NCI-H1092 treated with DMSO at 0.1 percent for 48 hours (cell line): ENCODE data around the gene SERP2.

ENCODE experiments used
- DNase-seq: peaks from one replicate; lab custom pipeline; 2025; lab: John Stamatoyannopoulos, UW

Gene SERP2

DNA sequence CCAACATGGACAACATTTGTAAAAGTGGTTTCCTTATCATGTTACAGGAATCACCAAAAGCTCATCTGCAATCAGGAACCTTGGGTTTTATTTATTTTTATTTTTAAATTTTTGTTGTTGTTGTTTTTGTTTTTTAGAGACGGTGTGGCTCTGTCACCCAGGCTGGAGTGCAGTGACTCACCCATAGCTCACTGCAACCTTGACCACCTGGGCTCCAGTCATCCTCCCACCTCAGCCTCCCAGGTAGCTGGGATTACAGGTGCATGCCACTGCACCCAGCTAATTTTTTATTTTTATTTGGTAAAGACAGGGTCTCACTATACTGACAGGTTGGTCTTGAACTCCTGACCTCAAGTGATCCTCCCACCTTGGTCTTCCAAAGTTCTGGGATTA is 13.6 kb upstream of the SERP2 start:
- DNase-seq, result no peak

DNA sequence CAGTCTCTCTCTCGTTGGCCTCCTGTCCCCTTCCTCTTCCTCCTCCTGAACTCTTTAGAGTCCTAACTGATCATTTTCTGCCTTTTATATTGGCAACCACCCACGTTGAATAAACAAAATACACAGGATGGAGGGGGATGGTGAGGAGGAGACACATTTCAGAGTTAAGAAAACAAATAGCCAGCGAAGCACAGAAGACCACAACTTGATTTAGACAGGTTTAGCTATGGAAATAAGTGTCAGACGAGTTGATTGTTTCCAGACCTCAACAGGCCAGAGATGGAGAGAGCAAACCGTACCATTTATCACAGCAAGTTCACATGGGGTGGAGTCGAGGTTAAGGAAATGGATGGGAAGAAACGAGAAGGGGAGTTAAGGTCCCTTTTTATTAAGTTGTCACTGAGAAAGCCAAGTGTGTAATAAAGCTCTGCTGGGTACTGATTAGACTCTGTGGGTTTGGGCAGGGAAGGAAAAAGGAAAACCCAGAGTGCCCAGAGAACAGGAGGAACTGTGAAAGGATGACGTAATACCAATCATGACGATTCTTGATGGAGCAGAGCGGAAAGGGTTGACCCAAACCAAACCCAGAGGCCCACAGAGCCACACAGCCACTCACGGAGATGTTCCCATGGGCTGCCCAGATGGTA is 11.1 kb upstream of the SERP2 start:
- DNase-seq, result no peak

DNA sequence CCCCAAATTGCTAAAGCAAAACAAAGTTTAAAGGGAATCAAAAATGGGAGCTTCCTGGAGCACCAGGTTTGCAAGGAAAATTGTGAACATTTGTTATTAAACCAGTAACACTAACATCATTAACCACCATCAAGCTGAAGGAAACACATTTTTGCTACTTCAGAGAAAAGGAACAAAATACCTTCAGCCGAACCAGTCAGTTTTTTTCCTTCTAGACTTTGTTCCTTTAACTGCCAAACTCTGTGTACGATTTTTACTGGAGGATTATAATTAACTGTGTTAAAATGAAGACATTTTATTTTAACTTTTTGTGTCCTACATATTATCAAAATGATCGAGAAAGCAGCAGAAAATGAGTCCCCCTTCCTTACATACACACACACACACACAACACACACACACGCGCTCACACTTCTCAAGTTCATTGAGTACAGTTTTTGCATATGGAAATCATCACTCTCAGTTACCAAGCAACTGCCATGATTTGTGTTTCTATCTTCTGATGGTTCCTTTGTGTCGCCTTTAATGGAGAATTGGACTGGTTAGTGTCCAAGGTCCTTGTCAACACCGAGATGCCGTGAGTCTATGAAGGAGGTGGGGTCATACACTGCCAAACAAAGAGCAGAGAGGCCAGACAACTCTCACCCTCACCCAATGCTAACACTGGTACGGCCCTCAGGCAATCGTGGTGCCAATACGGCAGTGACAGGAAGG is 9.8 kb upstream of the SERP2 start:
- DNase-seq, result no peak

DNA sequence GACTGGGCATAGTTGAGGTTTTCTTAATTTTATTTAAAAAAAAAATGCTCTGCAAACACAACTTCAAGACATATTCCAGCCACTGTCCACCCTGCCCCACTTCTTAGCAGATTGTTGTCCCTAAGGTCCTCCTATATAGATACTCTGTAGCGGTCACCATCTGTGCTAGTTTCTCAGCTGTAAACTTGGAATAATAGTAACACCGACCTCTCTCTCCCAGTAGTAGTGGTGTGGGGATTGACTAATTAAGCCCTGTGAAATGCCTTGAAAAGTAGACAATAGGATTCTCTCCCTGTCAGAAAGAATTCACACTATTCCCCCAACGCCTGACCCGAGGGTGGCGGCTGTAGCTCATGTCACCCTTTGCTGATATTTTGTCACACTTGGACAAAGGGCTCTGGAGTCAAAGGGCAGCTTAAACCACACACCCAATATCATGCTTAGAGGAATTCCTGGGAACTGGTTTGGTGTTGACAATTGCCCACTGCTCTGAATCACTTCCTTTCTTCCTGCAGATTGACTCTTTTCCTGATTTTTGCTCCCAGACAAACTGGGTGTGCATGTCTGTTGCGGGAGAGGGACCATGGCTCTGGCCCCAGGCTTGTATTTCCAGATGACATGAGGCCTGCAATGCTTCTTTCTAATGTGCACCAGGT is 9.2 kb upstream of the SERP2 start:
- no peak for DNase-seq

DNA sequence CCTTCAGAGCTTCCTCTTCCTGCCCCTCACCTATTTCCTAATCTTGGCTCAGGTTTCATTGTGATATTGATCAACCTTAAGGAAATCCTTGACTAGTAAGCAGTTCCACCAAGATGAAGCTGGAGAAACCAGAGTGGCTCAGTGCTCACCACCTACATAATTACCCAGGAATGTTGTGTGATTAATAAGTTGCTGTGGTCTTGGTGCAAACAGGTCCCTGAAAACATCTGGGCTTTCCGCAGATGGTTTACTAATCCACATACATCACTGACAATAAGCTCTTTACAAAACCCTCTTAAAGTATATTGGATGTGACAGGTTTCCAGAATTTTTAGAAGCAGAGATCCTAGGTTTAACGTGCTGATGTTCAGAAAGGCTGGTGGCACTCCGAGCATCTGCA is 8.6 kb upstream of the SERP2 start:
- DNase-seq, result no peak

DNA sequence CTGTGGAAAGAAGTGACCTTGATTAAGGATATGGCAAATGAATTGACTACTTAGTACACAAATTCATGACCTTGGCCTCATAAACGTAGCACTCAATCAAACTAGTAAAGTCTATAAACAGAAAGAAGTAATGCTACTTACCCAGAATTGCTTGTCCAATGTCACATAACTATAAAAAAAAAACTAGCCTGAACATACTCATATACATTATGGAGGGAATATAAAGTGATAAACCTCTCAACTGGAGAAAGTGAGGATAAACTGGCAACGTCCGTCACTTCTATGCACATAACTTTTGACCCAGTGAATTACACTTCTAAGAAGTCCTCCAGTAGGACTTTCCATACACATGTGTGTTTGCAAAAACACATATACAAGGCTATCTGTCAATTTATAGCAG is 7.7 kb upstream of the SERP2 start:
- no peak for DNase-seq

DNA sequence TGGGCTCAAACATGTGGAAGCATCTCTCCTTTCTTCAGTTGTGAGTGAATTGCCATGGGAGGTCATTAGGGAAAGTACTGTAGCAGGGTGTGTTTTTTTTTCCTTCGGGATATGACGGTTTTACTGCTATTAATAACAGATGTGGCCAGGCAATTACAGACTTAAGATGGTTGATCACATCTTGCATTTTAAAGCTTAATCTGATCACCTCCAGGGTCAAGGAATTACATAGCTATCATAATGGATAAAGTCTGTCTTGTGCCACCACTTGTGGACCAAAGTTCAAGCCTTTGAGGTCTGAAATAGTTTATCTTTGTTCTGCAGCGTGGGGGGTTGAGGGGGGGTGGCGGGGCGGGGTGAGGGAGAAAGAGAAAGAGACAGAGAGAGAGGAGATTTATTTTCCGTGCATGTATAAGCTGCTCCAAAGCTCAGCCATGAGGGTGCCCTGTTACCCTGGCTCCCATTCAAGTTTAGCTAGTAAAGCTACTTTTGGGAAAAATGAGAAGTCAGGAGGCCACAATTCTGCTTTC is 5.5 kb upstream of the SERP2 start:
- no peak for DNase-seq

DNA sequence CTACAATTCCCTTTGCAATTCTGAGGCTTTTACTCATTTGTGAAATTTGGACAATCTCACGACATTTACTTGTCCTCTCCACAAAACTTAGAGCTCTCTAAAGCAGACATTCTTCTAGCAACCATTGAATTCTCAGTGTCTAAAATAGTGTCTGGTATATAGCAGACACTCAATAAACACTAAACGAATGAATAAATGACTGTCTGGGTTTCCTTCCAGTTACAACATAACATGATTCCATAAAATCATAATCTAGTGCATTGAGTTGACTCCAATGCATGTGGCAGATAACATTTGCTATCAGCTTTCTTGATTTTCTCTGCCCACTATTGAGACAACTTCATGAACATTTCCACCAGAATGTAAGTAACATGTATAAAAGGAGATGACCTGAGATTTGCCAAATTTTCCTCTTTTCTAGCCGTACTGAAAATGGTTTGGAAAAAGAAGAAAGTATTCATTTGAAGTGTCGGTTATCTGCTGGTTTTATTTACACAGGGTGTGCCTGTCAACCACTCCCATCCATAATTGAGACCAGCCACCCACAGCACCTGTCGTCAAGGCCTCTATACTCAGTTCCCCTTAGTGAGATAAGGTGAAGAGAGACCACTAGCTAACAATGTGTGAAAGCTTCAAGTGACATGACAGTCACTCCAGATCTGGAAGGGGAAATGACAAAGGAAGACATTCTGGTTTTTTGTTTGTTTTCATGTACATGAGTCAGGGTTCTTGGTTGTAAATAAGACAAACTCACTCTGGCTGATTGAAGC is 4.8 kb upstream of the SERP2 start:
- DNase-seq, result no peak

DNA sequence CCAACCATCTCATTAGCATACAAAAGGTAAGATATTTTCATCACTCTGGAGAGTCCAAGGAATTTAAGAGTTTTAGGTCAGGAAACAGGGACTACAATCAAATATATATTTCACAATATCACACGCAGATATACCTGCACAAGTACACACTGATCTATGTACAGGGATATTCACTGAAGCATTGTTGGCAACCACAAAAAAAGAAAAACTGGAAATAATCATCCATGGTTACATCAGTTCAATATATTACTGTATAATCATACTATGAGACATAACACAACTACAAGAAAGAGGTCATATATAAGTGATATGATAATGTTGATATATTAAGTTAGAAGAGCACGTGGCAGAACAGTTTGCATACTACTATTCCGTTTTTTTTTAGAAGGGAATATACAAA is 2.2 kb upstream of the SERP2 start:
- DNase-seq, result no peak

DNA sequence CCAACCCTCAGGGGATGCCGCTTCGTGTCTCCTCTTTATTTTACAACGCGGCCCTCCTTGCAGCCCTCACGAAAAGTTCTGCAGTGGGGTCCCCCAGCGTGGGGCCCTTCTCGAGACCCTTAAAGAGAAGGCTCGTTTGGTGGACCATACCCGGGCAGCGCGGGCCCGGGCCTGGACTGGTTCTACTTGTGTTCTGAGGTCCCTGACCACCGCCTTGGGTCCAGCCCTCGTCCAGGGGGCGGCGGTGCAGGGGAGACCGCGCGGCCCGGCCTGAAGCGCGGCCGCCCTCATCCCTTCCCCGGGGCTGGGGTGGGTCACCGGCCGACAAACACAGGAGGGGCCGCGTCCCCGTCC is 400 bp upstream of the SERP2 start:
- DNase-seq, result no peak

DNA sequence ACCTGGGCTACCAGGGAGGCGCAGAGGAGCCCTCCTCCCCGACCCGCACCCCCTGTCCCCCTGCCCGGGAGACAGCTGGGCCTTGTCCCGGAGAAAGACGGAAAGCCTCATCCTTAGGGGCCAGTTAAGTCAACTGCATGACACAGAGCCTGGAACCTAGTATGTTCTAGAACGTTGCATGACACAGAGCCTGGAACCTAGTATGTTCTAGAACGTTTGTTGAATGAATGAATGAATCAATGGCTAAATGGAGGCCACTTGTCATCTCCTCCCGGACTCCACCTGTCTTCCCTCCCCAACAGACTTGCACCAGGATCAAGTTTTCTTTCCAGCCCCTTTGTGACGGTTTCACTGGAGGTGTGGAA is 706 bp downstream of the SERP2 start:
- no peak for DNase-seq

DNA sequence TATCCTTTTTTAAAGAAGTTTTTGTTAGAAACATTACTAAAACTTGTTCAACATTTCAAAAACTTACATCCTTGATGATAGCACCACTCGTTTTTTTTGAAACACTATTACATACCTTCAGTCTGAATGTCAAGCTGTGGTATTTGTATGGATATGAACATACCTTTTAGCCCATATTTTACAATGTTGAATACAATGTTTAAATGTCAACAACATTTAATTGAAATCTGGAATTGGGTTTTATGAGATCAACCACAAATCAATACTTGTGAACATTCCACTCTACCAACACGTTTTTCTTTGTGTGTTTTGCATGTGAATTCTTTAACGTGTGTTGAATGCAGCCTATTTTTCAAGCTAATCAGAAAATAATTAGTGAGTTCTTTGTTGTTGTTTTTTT is 4.7 kb downstream of the SERP2 start:
- DNase-seq, result no peak

DNA sequence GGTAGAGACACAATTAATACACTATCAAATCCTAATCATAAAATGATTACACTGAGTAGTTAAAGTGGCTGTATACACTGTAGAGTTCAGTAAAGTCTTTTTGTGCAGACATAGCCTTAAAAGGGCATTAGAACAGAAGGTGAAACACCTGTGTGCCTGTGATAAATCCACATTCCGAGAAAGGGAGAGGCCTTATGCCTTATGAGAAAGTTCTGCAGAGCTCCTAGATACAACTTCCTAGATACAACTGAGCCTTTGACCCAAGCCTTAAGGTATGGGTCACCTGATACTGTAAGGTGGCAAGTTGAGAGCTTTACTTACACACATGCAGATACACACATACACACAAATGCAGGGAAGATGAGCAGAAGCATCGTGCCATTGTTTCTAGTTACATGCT is 6.3 kb downstream of the SERP2 start:
- no peak for DNase-seq

DNA sequence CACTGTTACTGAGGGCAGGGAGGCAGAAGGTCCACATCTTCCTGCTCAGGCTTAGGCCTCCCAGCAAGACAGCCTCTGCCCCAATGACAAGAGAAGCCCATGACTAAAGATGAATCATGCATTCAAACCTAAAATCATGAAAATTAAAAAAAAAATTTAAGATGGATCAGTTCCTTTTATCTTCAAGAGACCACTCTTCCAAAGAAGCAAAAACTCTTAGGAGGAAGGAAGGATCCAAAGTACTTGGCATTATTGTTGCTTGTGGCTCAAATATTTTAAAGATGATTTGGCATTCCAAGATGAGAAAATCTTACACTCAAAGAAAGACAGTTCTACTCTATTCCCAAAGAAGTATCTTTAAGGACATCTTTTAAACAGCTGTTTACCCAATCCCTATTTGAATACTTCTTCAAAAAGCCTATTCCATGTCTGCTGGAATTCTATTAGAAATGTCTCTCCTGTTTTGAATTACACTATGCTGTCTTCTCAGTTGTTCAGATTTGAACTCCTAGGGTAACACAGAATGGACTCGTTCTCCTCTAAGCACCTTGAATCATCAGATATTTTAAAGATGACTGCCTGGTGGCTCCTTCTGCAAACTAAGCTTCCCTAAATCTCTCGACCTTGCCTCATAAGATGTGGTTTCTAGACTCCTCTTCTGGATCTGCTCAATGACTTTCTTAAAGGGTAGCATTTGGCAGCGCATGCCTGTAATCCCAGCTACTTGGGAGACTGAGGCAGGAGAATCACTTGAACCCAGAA is 7.0 kb downstream of the SERP2 start:
- no peak for DNase-seq

DNA sequence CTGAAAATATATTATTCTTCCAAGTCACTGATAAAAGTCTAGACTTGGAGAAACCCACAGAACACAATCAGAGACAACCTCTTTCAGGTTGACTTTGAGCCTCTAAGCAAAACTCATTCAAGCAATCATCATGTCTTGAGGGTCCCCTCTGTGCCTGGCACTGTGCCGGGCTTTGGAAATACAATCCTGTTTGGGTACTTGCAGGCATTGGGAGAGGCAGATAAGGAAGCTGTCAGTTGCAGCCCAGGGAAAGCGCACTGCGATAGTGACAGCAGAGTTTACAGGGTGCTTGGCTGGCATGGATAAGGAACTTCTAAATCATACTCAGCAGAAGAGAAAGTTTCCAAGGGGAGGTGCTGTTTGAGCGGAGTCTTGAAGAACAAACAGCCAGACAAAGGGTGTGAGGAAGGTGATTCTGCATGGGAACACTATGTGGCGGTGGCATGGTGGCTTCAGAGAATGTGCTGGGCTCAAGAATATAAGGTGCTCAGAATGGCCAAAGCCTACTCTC is 9.1 kb downstream of the SERP2 start:
- no peak for DNase-seq

DNA sequence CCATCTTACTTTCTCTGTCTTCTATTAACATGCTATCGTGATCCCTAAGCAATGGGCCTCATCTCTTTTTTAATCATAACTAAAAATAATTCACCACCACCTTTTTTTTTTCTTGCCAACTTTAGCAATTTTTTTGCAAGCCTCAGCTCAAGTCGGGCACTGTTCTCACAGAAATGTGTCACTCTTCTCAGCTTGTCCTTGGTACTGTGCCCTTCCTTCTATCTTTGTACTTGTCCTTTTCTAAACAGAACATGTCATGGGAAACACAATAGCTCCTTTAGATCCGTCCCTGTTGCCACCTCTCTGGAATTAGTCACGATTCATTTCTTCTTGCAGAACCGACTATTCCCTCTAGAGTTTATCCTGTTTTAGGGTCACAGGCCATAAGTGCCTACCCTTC is 10.3 kb downstream of the SERP2 start:
- DNase-seq, result no peak

DNA sequence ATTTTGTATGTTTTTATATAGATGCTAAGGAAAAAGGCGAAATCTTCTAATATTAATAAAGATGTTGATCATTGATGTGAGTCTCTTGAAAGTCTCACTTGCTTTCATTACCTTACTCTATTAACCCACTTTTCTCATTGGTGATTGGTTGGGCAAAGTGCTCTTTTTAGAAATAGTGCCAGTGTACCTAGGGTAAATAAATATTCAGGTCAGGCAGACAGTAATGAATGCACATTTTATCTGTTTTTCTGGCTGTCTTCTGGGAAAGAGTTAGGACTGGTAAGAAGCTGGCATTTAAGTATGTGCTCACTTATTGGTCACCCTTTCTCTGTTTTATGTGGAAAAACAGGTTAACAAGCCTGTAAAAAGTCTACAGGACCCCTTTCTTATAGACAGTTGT is 11.2 kb downstream of the SERP2 start:
- DNase-seq, result no peak

DNA sequence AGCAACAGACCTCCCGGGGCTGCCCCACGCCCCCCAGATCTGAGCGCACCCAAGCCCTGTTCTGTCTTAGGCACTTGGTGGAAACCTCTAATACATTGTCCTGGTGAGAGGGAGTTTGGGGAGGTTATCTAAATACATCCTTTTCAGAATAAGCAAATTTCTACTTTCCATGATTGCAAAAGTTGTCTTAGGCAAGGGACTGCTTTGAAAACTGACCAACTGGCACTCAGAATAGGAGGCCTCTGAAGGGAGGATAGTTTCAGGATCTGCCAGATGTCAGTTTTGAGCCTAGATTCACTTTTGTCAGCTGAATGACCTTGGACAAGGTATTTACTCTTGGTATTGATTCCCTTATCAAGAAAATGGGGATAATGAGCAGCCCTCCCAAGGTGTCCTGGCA is 11.8 kb downstream of the SERP2 start:
- DNase-seq, result no peak

DNA sequence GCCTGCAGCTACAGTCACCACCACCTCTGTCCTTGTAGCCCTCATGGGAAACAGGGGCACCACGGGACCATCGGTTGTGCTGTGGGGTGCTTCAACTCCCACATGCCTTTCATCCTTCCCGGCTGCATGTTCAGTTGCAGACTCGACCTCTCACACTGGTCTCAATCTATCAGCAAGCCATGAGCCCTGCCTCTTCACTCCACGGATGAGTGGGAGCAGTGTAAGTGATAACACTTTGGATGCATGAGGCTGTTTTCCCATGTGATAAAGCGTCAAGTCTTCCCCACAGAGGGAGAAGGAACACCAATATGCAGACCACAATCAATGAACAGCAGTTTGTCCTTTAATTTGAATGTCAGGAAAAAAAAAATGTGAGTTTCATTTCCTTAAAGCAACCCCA is 12.2 kb downstream of the SERP2 start:
- no peak for DNase-seq

DNA sequence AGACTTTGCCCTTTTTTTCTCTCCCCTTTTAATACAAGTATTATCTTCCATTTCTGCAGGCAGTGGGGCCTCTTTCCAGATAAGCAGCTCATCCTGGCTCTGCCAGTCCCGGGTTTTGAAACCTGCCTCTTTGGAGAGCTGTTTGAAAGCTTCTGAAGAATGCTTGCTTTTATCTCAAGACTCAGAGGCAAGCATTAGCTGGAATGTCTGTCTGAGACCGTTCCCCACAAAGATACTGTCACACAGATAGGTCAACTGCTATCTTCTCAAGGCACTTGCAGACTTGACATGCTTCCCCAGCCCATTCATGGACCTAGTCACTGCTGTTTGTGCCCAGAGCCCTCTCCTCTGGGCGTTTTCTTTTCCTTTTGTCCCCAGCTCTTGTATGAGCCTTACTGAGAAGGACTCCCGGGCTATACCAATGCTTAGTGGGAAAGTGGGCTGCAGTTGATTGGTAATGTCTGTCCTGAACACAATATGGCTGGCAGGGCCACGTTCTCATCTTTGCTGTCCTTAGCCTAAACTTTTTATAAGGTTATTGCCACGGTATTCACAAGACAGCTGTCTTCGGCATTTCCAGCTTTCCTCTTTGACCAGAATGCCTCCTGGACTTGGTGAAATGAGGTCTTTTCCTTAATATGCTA is 13.4 kb downstream of the SERP2 start:
- no peak for DNase-seq

DNA sequence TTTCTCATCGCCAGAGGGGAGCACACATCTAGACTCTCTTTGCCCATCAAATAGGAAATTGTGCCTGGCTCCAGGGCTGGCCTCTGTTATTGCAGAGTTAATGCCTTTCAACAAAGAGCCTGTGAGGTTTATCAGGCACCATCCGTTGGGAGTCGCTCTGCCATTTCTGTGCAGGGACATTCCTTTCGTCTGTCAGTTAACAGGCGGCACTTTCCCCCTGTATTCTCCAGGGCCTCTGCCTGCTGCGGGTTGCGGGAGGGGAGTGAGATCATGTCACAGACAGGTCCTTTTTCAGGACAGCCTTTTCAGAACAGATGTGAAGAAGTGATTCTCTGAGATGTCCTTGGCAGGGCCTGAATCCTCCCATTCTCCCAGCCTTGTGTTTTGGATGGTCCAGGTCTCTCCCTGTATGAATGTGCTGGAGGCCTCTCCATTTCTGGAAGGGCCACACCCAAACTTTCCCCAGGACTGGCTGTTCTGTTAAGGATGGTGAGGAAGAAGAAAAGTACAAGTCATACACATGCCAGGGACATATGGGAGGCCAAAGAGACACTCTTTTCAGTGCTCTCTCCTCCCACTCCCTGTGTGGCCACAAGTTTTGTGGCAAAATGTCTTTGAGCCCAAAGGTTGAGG is 14.9 kb downstream of the SERP2 start:
- DNase-seq, result no peak
